ENCODE measurements around the gene ANO9. TPM values are rescaled to one million over a fixed set of nuclear protein-coding genes. Genes with fewer than 3 reads are reported as not detected.
A peak's percentile ranks its signal among the peaks of the same experiment; 100 is the strongest.

ANO9 gene
- total RNA-seq, 4 donors from 2014 or later, result 11.0 to 22.1 (median 16.2) TPM

DNA sequence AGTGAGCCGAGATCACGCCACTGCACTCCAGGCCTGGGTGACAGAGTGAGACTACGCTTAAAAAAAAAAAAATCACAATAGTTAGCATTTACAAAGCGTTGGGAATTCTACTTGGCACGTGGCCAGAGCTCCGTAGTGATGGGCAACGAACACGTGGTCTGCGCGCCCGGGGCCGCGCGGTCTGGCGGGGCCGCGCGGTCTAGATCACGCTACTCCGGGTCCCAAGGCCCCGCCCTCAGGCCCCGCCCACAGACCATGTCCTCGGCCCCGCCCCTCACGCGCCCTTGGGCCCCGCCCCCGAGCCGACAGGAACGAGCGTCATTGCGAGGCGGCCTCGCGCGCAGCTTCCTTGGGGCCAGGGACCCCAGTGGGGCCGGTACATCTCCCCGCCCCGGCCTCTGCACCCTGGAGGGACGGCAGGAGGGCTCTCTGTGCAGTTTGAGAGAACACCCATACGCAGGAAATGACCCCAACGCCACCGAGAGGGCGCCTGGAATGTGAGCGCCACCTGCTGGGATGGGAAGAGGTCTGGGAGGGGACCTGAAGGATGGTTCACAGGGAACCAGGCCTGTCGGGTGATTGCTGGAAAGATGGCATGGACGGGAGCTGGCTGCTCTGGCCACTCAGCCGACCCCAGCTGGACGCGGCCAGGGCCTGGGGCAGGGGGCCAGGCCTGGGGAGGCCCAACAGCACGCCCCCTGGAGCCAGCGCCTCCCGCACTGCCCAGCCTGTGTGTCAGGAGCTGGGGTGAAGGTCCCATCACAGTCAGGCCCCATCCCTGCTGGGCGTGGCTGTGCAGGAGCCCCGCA is 6.3 kb upstream of the ANO9 start:
- Histone ChIP-seq H3K36me3 (peaks cover 0 to 13% (median 0%) of the 10 kb centered on the region in 3 donors), H3K9me3 (no peaks in the 10 kb centered on the region), H3K27me3 (no peaks in the 10 kb centered on the region), H3K4me1 (peaks cover 21 to 84% (median 34%) of the 10 kb centered on the region in 3 donors), H3K4me3 (peak overlapping the region; percentile 41 to 87 (median 60)), H3K27ac (peak overlapping the region; percentile 90 to 99 (median 95))
- 1 to 4% methylated on average over 17 to 22 of the region's 55 CpGs for WGBS, 2 donors
- DNase-seq, result peak; percentile 77
- intact Hi-C loops (cut with DNase I), result loop anchor here (5.0 kb wide), 1 partner anchor 69 kb away; no protein-coding TSS in a partner anchor
- TF ChIP-seq POLR2A (IDR thresholded peaks at IDR 0.05), result peak in 2 of 4 donors; percentile 59 to 86
- TF ChIP-seq, protein P1, sequence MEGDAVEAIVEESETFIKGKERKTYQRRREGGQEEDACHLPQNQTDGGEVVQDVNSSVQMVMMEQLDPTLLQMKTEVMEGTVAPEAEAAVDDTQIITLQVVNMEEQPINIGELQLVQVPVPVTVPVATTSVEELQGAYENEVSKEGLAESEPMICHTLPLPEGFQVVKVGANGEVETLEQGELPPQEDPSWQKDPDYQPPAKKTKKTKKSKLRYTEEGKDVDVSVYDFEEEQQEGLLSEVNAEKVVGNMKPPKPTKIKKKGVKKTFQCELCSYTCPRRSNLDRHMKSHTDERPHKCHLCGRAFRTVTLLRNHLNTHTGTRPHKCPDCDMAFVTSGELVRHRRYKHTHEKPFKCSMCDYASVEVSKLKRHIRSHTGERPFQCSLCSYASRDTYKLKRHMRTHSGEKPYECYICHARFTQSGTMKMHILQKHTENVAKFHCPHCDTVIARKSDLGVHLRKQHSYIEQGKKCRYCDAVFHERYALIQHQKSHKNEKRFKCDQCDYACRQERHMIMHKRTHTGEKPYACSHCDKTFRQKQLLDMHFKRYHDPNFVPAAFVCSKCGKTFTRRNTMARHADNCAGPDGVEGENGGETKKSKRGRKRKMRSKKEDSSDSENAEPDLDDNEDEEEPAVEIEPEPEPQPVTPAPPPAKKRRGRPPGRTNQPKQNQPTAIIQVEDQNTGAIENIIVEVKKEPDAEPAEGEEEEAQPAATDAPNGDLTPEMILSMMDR (IDR thresholded peaks at IDR 0.05), result peak; percentile 84 to 93 (median 86)

DNA sequence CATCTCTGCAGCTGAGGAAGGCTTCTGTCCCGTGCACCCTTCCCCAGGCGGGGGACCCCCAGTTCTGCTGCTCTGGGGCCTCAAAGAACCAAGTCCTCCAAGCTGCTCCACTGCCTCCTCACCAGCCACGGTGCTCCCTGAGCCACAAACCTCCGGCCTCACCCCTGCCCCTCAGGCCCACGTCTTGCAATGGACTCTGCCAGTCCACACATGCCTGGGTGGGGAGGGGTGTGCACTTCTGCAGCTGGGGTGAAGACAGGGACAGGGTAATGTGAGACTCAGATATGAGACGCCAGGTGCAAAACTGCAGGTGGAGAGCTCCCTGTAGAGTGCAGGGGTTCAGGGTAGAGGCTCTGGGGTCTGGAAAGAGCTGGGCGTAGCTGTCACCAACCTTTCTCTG is 5.1 kb upstream of the ANO9 start:
- WGBS, 2 donors, result 71 to 83% methylated on average over 1 to 2 of the region's 7 CpGs
- Histone ChIP-seq H3K9me3 (no peaks in the 10 kb centered on the region), H3K27me3 (peaks cover 0 to 12% (median 0%) of the 10 kb centered on the region in 4 donors), H3K27ac (peak overlapping the region in 3 of 4 donors; percentile 26 to 95 (median 95)), H3K36me3 (peaks cover 0 to under 1% (median 0%) of the 10 kb centered on the region in 3 donors), H3K4me3 (no peak overlapping the region), H3K4me1 (peaks cover 24 to 84% (median 33%) of the 10 kb centered on the region in 3 donors)
- intact Hi-C loops (cut with DNase I), result loop anchor here (5.0 kb wide), 1 partner anchor 70 kb away; no protein-coding TSS in a partner anchor
- TF ChIP-seq POLR2A (IDR thresholded peaks at IDR 0.05), result no peak
- TF ChIP-seq, protein P1 (IDR thresholded peaks at IDR 0.05), result no peak
- no peak for DNase-seq

DNA sequence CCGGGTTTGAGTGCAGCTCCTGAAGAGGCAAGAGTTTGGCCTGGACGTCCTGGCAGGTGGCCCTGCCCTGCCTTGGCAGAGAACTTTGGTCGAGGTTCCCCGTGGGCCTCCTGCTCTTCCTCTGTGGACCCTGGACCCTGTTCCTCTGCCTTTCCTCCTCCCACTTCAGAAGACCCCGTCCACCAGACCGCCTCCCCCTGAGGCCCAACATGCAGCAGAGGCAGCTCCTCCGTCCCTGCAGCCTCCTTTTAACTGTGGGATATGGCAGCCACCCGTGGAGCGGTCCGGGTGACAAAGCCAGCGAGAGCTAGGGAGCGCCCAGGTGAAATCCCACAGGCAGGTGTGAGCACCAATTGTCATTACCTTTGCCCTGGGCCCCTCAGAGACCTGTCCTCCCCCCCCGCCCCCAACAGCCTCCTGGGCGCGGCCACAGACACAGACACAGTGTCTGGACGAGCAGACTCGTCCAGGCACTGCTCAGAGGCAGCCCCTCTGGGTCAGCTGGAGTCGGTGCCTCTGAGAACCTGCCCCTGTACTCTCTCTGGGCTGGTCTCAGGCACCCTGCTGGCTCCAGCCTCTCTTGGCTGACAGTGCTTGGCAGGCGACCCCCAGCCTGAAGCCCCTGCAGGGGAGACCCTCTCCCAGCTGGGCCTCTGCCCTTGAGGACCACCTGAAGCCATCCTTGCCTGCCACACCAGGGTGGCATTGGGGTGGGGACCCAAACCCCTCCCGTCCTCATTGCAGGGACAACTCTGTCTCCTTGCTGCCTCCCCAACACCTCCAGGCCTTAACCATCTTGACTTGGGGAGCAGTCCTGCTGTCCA is 4.2 kb upstream of the ANO9 start:
- 68 to 77% methylated on average over 7 to 12 of the region's 20 CpGs for WGBS, 2 donors
- Histone ChIP-seq H3K27ac (peak overlapping the region in 3 of 4 donors; percentile 26 to 95 (median 95)), H3K4me3 (no peak overlapping the region), H3K36me3 (no peaks in the 10 kb centered on the region), H3K27me3 (peaks cover 0 to 21% (median 0%) of the 10 kb centered on the region in 4 donors), H3K4me1 (peaks cover 23 to 84% (median 33%) of the 10 kb centered on the region in 3 donors), H3K9me3 (no peaks in the 10 kb centered on the region)
- no peak for DNase-seq
- TF ChIP-seq POLR2A (IDR thresholded peaks at IDR 0.05), result no peak
- intact Hi-C loops (cut with DNase I), result loop anchor here (5.0 kb wide), 1 partner anchor 71 kb away; no protein-coding TSS in a partner anchor

DNA sequence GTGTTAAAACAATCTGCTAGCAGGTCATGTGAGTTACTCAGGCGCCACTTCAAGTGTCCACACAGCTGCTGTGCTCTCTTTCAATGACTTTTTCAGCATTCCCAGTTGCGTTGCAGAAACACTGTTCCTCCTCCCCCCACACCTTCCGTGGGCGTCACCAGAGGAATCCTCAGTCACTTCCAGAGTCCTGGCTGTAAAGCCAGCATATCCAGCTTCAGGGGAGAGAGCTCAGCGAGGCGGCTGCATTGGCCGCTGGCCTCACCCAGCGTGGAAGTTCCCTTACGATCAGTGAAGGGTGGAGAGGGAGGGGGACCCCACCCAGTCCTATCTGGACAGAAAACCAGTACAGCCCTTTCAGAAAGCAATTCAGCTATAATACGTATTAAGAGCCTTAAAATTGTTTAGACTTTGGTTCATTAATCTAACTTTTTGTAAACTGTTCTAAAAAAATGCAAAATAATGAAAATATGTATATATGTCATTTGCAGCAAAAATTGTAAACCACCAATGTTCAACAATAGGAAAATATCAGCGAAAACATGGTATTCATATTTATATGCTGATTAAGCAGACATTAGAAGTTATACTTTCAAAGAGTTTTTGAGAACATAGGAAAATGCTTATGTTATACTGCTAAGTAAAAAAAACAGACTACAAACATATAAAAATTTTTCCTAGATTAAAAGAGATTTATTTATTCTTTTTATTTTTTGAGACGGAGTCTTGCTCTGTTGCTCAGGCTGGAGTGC is 2.8 kb upstream of the ANO9 start:
- no peak for TF ChIP-seq POLR2A (IDR thresholded peaks at IDR 0.05)
- TF ChIP-seq, protein P1 (IDR thresholded peaks at IDR 0.05), result no peak
- Histone ChIP-seq H3K4me1 (peaks cover 19 to 86% (median 36%) of the 10 kb centered on the region in 3 donors), H3K27me3 (peaks cover 0 to 27% (median 0%) of the 10 kb centered on the region in 4 donors), H3K9me3 (no peaks in the 10 kb centered on the region), H3K4me3 (no peak overlapping the region), H3K27ac (peak overlapping the region in 3 of 4 donors; percentile 29 to 52 (median 51)), H3K36me3 (no peaks in the 10 kb centered on the region)
- no peak for DNase-seq
- intact Hi-C loops (cut with DNase I), result loop anchor here (5.0 kb wide), 1 partner anchor 73 kb away; no protein-coding TSS in a partner anchor
- WGBS, 2 donors, result 22 to 32% methylated on average over 7 to 12 of the region's 12 CpGs

Measured in esophagus squamous epithelium (tissue), 5 donors.